ENCODE data around the gene LRIG1.

DNA sequence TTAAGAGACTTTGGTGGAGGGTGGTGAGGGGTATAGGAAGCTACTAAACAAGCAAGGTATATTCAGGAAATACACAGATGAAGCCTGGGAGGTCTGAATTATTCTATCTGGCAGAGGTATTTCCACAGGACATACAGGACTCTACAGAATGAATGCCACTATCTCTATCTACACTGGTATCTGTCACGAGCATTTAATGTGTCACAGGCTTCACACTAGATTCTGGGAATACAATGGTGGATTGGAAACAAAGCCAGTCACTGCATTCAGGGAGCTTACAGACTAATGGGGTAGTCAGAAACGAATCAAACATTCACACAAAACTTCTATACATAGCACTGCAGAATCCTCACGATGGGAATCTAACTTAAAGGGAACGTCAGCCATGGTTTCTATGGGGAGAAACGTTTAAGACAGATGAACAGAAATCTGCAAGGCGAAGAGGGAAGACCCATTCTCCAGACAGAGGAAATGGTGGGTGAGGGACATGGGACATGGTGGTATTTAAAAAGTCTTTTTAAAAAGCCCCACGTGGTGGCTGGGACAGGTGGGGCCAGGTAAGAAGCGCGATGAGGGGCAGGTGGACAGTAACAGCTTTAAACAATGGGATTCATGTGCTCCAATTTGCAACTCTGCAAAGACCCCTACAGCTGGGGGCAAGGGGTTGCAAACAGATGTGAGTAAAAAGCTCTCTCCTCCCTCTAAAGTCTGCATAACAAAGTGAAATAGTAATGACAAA, 16.5 kb downstream of the LRIG1 start:
- TF ChIP-seq, protein P1, sequence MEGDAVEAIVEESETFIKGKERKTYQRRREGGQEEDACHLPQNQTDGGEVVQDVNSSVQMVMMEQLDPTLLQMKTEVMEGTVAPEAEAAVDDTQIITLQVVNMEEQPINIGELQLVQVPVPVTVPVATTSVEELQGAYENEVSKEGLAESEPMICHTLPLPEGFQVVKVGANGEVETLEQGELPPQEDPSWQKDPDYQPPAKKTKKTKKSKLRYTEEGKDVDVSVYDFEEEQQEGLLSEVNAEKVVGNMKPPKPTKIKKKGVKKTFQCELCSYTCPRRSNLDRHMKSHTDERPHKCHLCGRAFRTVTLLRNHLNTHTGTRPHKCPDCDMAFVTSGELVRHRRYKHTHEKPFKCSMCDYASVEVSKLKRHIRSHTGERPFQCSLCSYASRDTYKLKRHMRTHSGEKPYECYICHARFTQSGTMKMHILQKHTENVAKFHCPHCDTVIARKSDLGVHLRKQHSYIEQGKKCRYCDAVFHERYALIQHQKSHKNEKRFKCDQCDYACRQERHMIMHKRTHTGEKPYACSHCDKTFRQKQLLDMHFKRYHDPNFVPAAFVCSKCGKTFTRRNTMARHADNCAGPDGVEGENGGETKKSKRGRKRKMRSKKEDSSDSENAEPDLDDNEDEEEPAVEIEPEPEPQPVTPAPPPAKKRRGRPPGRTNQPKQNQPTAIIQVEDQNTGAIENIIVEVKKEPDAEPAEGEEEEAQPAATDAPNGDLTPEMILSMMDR (IDR thresholded peaks at IDR 0.05) = no peak
- no peak for TF ChIP-seq POLR2A (IDR thresholded peaks at IDR 0.05)
